ENCODE results near the gene TTLL12.

Gene TTLL12

GRCh38 chr22:43227239-43227630 is 40.3 kb upstream of the TTLL12 start (continued):
- TF ChIP-seq POU6F1 (CRISPR knock-in tag; IDR thresholded peaks at IDR 0.05; ENCODE audit: borderline replicate concordance, low read depth) = no peak

- TF ChIP-seq TOX (CRISPR knock-in tag; IDR thresholded peaks at IDR 0.05; ENCODE audit: borderline replicate concordance) (no peak), SNAI2 (CRISPR knock-in tag; IDR thresholded peaks at IDR 0.05) (no peak), PPARA (CRISPR knock-in tag; IDR thresholded peaks at IDR 0.05; ENCODE audit: borderline replicate concordance) (no peak), TCF4 (CRISPR knock-in tag; IDR thresholded peaks at IDR 0.05; ENCODE audit: borderline replicate concordance) (no peak), CSDC2 (CRISPR knock-in tag; IDR thresholded peaks at IDR 0.05) (no peak), POU6F1 (CRISPR knock-in tag; IDR thresholded peaks at IDR 0.05; ENCODE audit: borderline replicate concordance, low read depth) (no peak), ZNF70 (CRISPR knock-in tag; IDR thresholded peaks at IDR 0.05) (no peak), CSRNP3 (CRISPR knock-in tag; IDR thresholded peaks at IDR 0.05) (no peak), TSHZ2 (CRISPR knock-in tag; IDR thresholded peaks at IDR 0.05) (no peak), ZC3H10 (CRISPR knock-in tag; IDR thresholded peaks at IDR 0.05) (no peak), ESRRG (CRISPR knock-in tag; IDR thresholded peaks at IDR 0.05) (no peak), ZNF565 (CRISPR knock-in tag; conservative IDR thresholded peaks at IDR 0.05; ENCODE audit: low read depth) (no peak), RARB (CRISPR knock-in tag; IDR thresholded peaks at IDR 0.05) (no peak), ZFP30 (CRISPR knock-in tag; IDR thresholded peaks at IDR 0.05) (no peak)
- ATAC-seq = no peak
Measured at GRCh38 chr22:43226377-43227238, 39.7 kb upstream of the TTLL12 start.

- TF ChIP-seq SNAI2 (CRISPR knock-in tag; IDR thresholded peaks at IDR 0.05) (no peak), PATZ1 (CRISPR knock-in tag; IDR thresholded peaks at IDR 0.05; ENCODE audit: borderline replicate concordance) (no peak)
- ATAC-seq = no peak
Measured at GRCh38 chr22:43225609-43226008, 38.7 kb upstream of the TTLL12 start.

- no peak for ATAC-seq
- TF ChIP-seq ZNF70 (CRISPR knock-in tag; IDR thresholded peaks at IDR 0.05) (no peak), ZNF565 (CRISPR knock-in tag; conservative IDR thresholded peaks at IDR 0.05; ENCODE audit: low read depth) (no peak), GLIS3 (CRISPR knock-in tag; IDR thresholded peaks at IDR 0.05) (no peak), TCF4 (CRISPR knock-in tag; IDR thresholded peaks at IDR 0.05; ENCODE audit: borderline replicate concordance) (no peak), ZFP30 (CRISPR knock-in tag; IDR thresholded peaks at IDR 0.05) (no peak), ZFP3 (CRISPR knock-in tag; IDR thresholded peaks at IDR 0.05) (no peak), ESRRG (CRISPR knock-in tag; IDR thresholded peaks at IDR 0.05) (no peak), ISL1 (CRISPR knock-in tag; IDR thresholded peaks at IDR 0.05) (no peak), CSRNP3 (CRISPR knock-in tag; IDR thresholded peaks at IDR 0.05) (no peak), ZC3H10 (CRISPR knock-in tag; IDR thresholded peaks at IDR 0.05) (no peak), CSDC2 (CRISPR knock-in tag; IDR thresholded peaks at IDR 0.05) (no peak), CREB5 (CRISPR knock-in tag; IDR thresholded peaks at IDR 0.05; ENCODE audit: low read depth) (no peak), PATZ1 (CRISPR knock-in tag; IDR thresholded peaks at IDR 0.05; ENCODE audit: borderline replicate concordance) (no peak), RARB (CRISPR knock-in tag; IDR thresholded peaks at IDR 0.05) (no peak)
Measured at GRCh38 chr22:43222987-43223386, 36.1 kb upstream of the TTLL12 start.

All from SK-N-SH treated with all-trans-retinoic acid at 6 μM for 48 hours (cell line).